HEK293 (cell line): ENCODE results near the gene SULT2B1.

Experiments used
- GLIS1 ChIP-seq: fragments of 450-650 bp; formaldehyde crosslinking; IDR thresholded peaks from 2 replicates; pipeline ENCODE4 v1.5.1; 2016; ENCODE audit warnings: missing biosample characterization, missing genetic modification characterization
- HIC1 ChIP-seq: fragments of 450-650 bp; formaldehyde crosslinking; IDR thresholded peaks from 2 replicates; pipeline ENCODE4 v1.5.1; 2016; ENCODE audit warnings: missing biosample characterization, missing genetic modification characterization
- KLF1 ChIP-seq: fragments of 450-650 bp; formaldehyde crosslinking; IDR thresholded peaks from 2 replicates; pipeline ENCODE4 v1.5.1; 2016; ENCODE audit warnings: missing biosample characterization, missing genetic modification characterization
- KLF16 ChIP-seq: fragments of 450-650 bp; formaldehyde crosslinking; IDR thresholded peaks from 2 replicates; pipeline ENCODE4 v1.5.1; 2017; ENCODE audit warnings: missing biosample characterization, missing genetic modification characterization
- SP2 ChIP-seq: fragments of 450-650 bp; formaldehyde crosslinking; IDR thresholded peaks from 2 replicates; pipeline ENCODE4 v1.5.1; 2016; ENCODE audit warnings: missing biosample characterization, missing genetic modification characterization
- SP3 ChIP-seq: fragments of 450-650 bp; formaldehyde crosslinking; IDR thresholded peaks from 2 replicates; pipeline ENCODE4 v1.5.1; 2016; ENCODE audit warnings: missing biosample characterization, missing genetic modification characterization
- SP7 ChIP-seq: fragments of 450-650 bp; formaldehyde crosslinking; IDR thresholded peaks from 2 replicates; pipeline ENCODE4 v1.5.1; 2016; ENCODE audit warnings: missing biosample characterization, missing genetic modification characterization
- TSHZ1 ChIP-seq: fragments of 450-650 bp; formaldehyde crosslinking; IDR thresholded peaks from 2 replicates; pipeline ENCODE4 v1.5.1; 2016; ENCODE audit warnings: missing biosample characterization, missing genetic modification characterization, borderline replicate concordance
- YY2 ChIP-seq: fragments of 450-650 bp; formaldehyde crosslinking; IDR thresholded peaks from 2 replicates; pipeline ENCODE4 v1.5.1; 2016; ENCODE audit warnings: missing biosample characterization, missing genetic modification characterization
- ZBTB10 ChIP-seq: fragments of 450-650 bp; formaldehyde crosslinking; IDR thresholded peaks from 2 replicates; pipeline ENCODE4 v1.5.1; 2016; ENCODE audit warnings: missing biosample characterization, missing genetic modification characterization
- ZBTB48 ChIP-seq: fragments of 450-650 bp; formaldehyde crosslinking; IDR thresholded peaks from 2 replicates; pipeline ENCODE4 v1.5.1; 2016; ENCODE audit warnings: missing biosample characterization, missing genetic modification characterization
- ZNF10 ChIP-seq: fragments of 450-650 bp; formaldehyde crosslinking; IDR thresholded peaks from 2 replicates; pipeline ENCODE4 v1.5.1; 2017; ENCODE audit warnings: missing biosample characterization, missing genetic modification characterization
- ZNF18 ChIP-seq: fragments of 450-650 bp; formaldehyde crosslinking; IDR thresholded peaks from 2 replicates; pipeline ENCODE4 v1.5.1; 2016; ENCODE audit warnings: missing biosample characterization, missing genetic modification characterization
- ZNF184 ChIP-seq: fragments of 450-650 bp; IDR thresholded peaks from 2 replicates; pipeline ENCODE4 v1.5.1; 2018; ENCODE audit warnings: missing biosample characterization, mild to moderate bottlenecking, missing genetic modification characterization
- ZNF324 ChIP-seq: fragments of 450-650 bp; formaldehyde crosslinking; IDR thresholded peaks from 2 replicates; pipeline ENCODE4 v1.5.1; 2016; ENCODE audit warnings: missing biosample characterization, missing genetic modification characterization
- ZNF335 ChIP-seq: fragments of 450-650 bp; formaldehyde crosslinking; conservative IDR thresholded peaks from 2 replicates; pipeline ENCODE4 v1.5.1; 2016; ENCODE audit warnings: missing biosample characterization, missing genetic modification characterization
- ZNF398 ChIP-seq: fragments of 450-650 bp; formaldehyde crosslinking; IDR thresholded peaks from 2 replicates; pipeline ENCODE4 v1.5.1; 2017; ENCODE audit warnings: missing biosample characterization, missing genetic modification characterization
- ZNF48 ChIP-seq: fragments of 450-650 bp; formaldehyde crosslinking; IDR thresholded peaks from 2 replicates; pipeline ENCODE4 v1.5.1; 2016; ENCODE audit warnings: missing biosample characterization, missing genetic modification characterization
- ZNF561 ChIP-seq: fragments of 450-650 bp; IDR thresholded peaks from 2 replicates; pipeline ENCODE4 v1.5.1; 2018; ENCODE audit warnings: missing biosample characterization, missing genetic modification characterization, borderline replicate concordance
- ZNF600 ChIP-seq: fragments of 450-650 bp; formaldehyde crosslinking; IDR thresholded peaks from 2 replicates; pipeline ENCODE4 v1.5.1; 2016; ENCODE audit warnings: missing biosample characterization, missing genetic modification characterization
- ZNF621 ChIP-seq: fragments of 450-650 bp; formaldehyde crosslinking; IDR thresholded peaks from 2 replicates; pipeline ENCODE4 v1.5.1; 2017; ENCODE audit warnings: missing biosample characterization, missing genetic modification characterization
- ZNF645 ChIP-seq: fragments of 450-650 bp; formaldehyde crosslinking; IDR thresholded peaks from 2 replicates; pipeline ENCODE4; 2016; ENCODE audit warnings: missing biosample characterization, missing genetic modification characterization
- ZNF692 ChIP-seq: fragments of 450-650 bp; formaldehyde crosslinking; IDR thresholded peaks from 2 replicates; pipeline ENCODE4 v1.5.1; 2016; ENCODE audit warnings: missing biosample characterization, missing genetic modification characterization

The SULT2B1 gene

GRCh38 chr19:48614436-48615230 is 62.7 kb downstream of the SULT2B1 start, which contains the start of gene FAM83E (continued):
- TF ChIP-seq ZBTB10 (tag by site-specific recombination) (peak; percentile 45; the same call in 1 of the 2 replicates), SP7 (tag by site-specific recombination) (peak; percentile 44), ZNF18 (tag by site-specific recombination) (0 out of 2 replicates have a peak, but pooled peaks have one; percentile 12), ZNF600 (tag by site-specific recombination) (peak; percentile 2; the same call in 1 of the 2 replicates), ZNF48 (tag by site-specific recombination) (no peak), SP3 (tag by site-specific recombination) (peak; percentile 83), ZNF324 (tag by site-specific recombination) (no peak), ZNF184 (tag by site-specific recombination) (no peak), ZNF645 (tag by site-specific recombination) (no peak), KLF16 (tag by site-specific recombination) (peak; percentile 70), ZNF398 (tag by site-specific recombination) (peak; percentile 69), SP2 (peak; percentile 64), ZNF561 (tag by site-specific recombination) (peak; percentile 96), ZNF335 (peak; percentile 90), ZNF621 (tag by site-specific recombination) (no peak), ZBTB48 (tag by site-specific recombination) (peak; percentile 65), HIC1 (tag by site-specific recombination) (peak; percentile 85; the same call in 1 of the 2 replicates), TSHZ1 (peak; percentile 31; the same call in 1 of the 2 replicates), KLF1 (peak; percentile 100), YY2 (peak; percentile 46; the same call in 1 of the 2 replicates), GLIS1 (tag by site-specific recombination) (peak; percentile 100), ZNF10 (peak; percentile 51; the same call in 1 of the 2 replicates), ZNF692 (tag by site-specific recombination) (peak; percentile 19)
